HepG2 (cell line): ENCODE measurements around the gene HYAL1. TPM values are rescaled to one million over a fixed set of nuclear protein-coding genes. Genes with fewer than 3 reads are reported as not detected.
A peak's percentile ranks its signal among the peaks of the same experiment; 100 is the strongest.

Experiments used
- CBX2 ChIP-seq, 2 experiments: fragments of 200-600 bp in 1 of 2; sonication (generic); formaldehyde crosslinking in 1 of 2; IDR thresholded peaks; 2 replicates each; pipeline versions ENCODE4 v1.7.0 to v1.8.1; 2018 to 2022; ENCODE audit warnings: low read depth in 2 of 2, low read length in 1 of 2, mild to moderate bottlenecking in 1 of 2, missing genetic modification reagents in 1 of 2
- CREB1 ChIP-seq, 2 experiments: fragments of 450-650 bp in 1 of 2; IDR thresholded peaks; 2 replicates each; pipeline ENCODE4 v1.6.1; 2016 to 2017; ENCODE audit warnings: control low read depth in 1 of 2, mild to moderate bottlenecking in 1 of 2, missing compliant biosample characterization in 1 of 2, missing genetic modification characterization in 1 of 2
- HIC2 ChIP-seq: sonication (generic); formaldehyde crosslinking; IDR thresholded peaks from 2 replicates; pipeline ENCODE4 v1.9.0; 2022; ENCODE audit warnings: low read depth, missing genetic modification reagents
- ISL2 ChIP-seq: sonication (generic); formaldehyde crosslinking; IDR thresholded peaks from 2 replicates; pipeline ENCODE4 v1.5.0; 2020; ENCODE audit warnings: missing genetic modification reagents
- JUNB ChIP-seq: sonication (generic); formaldehyde crosslinking; IDR thresholded peaks from 2 replicates; pipeline ENCODE4 v1.8.0; 2022; ENCODE audit warnings: missing genetic modification reagents, mild to moderate bottlenecking, borderline replicate concordance
- MTF2 ChIP-seq: sonication (generic); formaldehyde crosslinking; IDR thresholded peaks from 2 replicates; pipeline ENCODE4 v1.5.0; 2020; ENCODE audit warnings: missing genetic modification reagents, borderline replicate concordance
- NFE2 ChIP-seq: sonication (generic); formaldehyde crosslinking; IDR thresholded peaks from 2 replicates; pipeline ENCODE4 v1.4.0; 2020; ENCODE audit warnings: missing genetic modification reagents
- NRL ChIP-seq: sonication (generic); formaldehyde crosslinking; IDR thresholded peaks from 2 replicates; pipeline ENCODE4 v1.5.0; 2020; ENCODE audit warnings: missing genetic modification reagents, mild to moderate bottlenecking, moderate library complexity, borderline replicate concordance
- POGK ChIP-seq: sonication (generic); formaldehyde crosslinking; conservative IDR thresholded peaks from 2 replicates; pipeline ENCODE4 v1.8.0; 2022; ENCODE audit warnings: mild to moderate bottlenecking, moderate library complexity, missing genetic modification reagents
- PRDM4 ChIP-seq: sonication (generic); formaldehyde crosslinking; IDR thresholded peaks from 2 replicates; pipeline ENCODE4 v1.9.0; 2021; ENCODE audit warnings: missing genetic modification reagents, borderline replicate concordance
- TCF7L2 ChIP-seq: IDR thresholded peaks from 2 replicates; pipeline ENCODE4 v1.6.1; 2011; ENCODE audit warnings: mild to moderate bottlenecking, low read depth, low read length, moderate library complexity
- ZBTB34 ChIP-seq: sonication (generic); formaldehyde crosslinking; IDR thresholded peaks from 2 replicates; pipeline ENCODE4 v1.8.0; 2022; ENCODE audit warnings: mild to moderate bottlenecking, missing genetic modification reagents
- ZBTB39 ChIP-seq: sonication (generic); formaldehyde crosslinking; IDR thresholded peaks from 2 replicates; pipeline ENCODE4 v1.5.0; 2020; ENCODE audit warnings: missing genetic modification reagents
- ZNF282 ChIP-seq: fragments of 450-650 bp; IDR thresholded peaks from 2 replicates; pipeline ENCODE4 v1.6.1; 2018; ENCODE audit not compliant: partially characterized antibody
- ZNF549 ChIP-seq: sonication (generic); formaldehyde crosslinking; IDR thresholded peaks from 2 replicates; pipeline ENCODE4 v1.5.0; 2020; ENCODE audit warnings: missing genetic modification reagents
- ZNF605 ChIP-seq: sonication (generic); formaldehyde crosslinking; IDR thresholded peaks from 2 replicates; pipeline ENCODE4 v1.8.0; 2022; ENCODE audit warnings: mild to moderate bottlenecking, missing genetic modification reagents
- ZNF737 ChIP-seq: sonication (generic); formaldehyde crosslinking; IDR thresholded peaks from 2 replicates; pipeline ENCODE4 v1.5.0; 2020; ENCODE audit warnings: missing genetic modification reagents, mild to moderate bottlenecking, borderline replicate concordance
- polyA plus RNA-seq, 8 experiments: library from polyadenylated mRNA; depleted of rRNA in 3 of 8; stranded (reverse) in 7 of 8; unstranded in 1 of 8; fragments of >200 nt; fragmentation: Illumina TruSeq in 4 of 8; extraction: Trizol in 4 of 8; gene quantifications; 2 replicates each; pipeline versions ENCODE4 v1.2.1 to v1.2.3, GENCODE V29; 2011 to 2016; ENCODE audit warnings: low read depth in 4 of 8, missing spikeins in 1 of 8, mixed read lengths in 1 of 8; ENCODE audit not compliant: insufficient read depth in 1 of 8
- total RNA-seq, 5 experiments: library from RNA; depleted of rRNA; stranded (reverse); fragments of >200 nt; fragmentation: Illumina TruSeq; extraction: Trizol; gene quantifications; 2 replicates each; pipeline ENCODE4 v1.2.3, GENCODE V29; 2016; ENCODE audit warnings: low read depth in 1 of 5

HYAL1 gene
- total and polyA plus RNA-seq, 2 of the 13 experiments (the other 11 are each of a cell fraction or from before 2014, with no cell fraction given) = 76.5 to 193 TPM

GRCh38 chr3:50350527-50351322 is 47.4 kb upstream of the HYAL1 start, which contains the start of the genes CYB561D2 and NPRL2 (continued):
- TF ChIP-seq ZBTB34 (CRISPR knock-in tag) (peak; percentile 79; the same call in 1 of the 2 replicates), NRL (CRISPR knock-in tag) (peak; percentile 96), TCF7L2 (no peak), JUNB (CRISPR knock-in tag) (peak; percentile 48; the same call in 1 of the 2 replicates), ISL2 (CRISPR knock-in tag) (peak; percentile 17; the same call in 1 of the 2 replicates), ZNF605 (CRISPR knock-in tag) (peak; percentile 90), HIC2 (CRISPR knock-in tag) (peak; percentile 88), ZNF737 (0 out of 2 replicates have a peak, but pooled peaks have one; percentile 63), NFE2 (CRISPR knock-in tag) (no peak), CBX2 (IDR thresholded peaks at IDR 0.05; ENCODE audit: low read depth, low read length) (no peak), CBX2 (CRISPR knock-in tag; IDR thresholded peaks at IDR 0.05; ENCODE audit: low read depth) (no peak), ZNF549 (CRISPR knock-in tag) (no peak), PRDM4 (CRISPR knock-in tag) (no peak), MTF2 (CRISPR knock-in tag) (peak; percentile 58; the same call in 1 of the 2 replicates), ZBTB39 (CRISPR knock-in tag) (no peak; the same call in 1 of the 2 replicates), CREB1 (IDR thresholded peaks at IDR 0.05) (peak; percentile 79), CREB1 (CRISPR knock-in tag; IDR thresholded peaks at IDR 0.05) (peak; percentile 93), POGK (CRISPR knock-in tag) (peak; percentile 98), ZNF282 (no peak)
